GM18498 (cell line): ENCODE results near the gene FERD3L.

Experiments
- ATAC-seq: cut with Tn5 transposase; IDR thresholded peaks from one replicate; pipeline ENCODE4 v1.9.1; 2021; ENCODE audit warnings: mild to moderate bottlenecking, moderate library complexity; ENCODE audit not compliant: unreplicated experiment

Gene FERD3L

GRCh38 chr7:19117091-19117869, 27.9 kb downstream of the FERD3L start, which contains the start of gene TWIST1:
TSS of gene TWIST1 (minus strand) at chr7:19117636. CDS start at chr7:19117321, 315 bp downstream.
- ATAC-seq = peak; percentile 54

- peak; percentile 40 for ATAC-seq
These were observed 28.8 kb downstream of the FERD3L start for GRCh38 chr7:19116121-19117090.

- ATAC-seq = no peak
These were observed 30.7 kb downstream of the FERD3L start for GRCh38 chr7:19114551-19114855.

GRCh38 chr7:19113855-19114550, 31.2 kb downstream of the FERD3L start:
- no peak for ATAC-seq

GRCh38 chr7:19113002-19113350, 32.2 kb downstream of the FERD3L start:
- ATAC-seq = no peak

GRCh38 chr7:19112274-19113001, 32.8 kb downstream of the FERD3L start:
- ATAC-seq = no peak

- no peak for ATAC-seq
These were observed 33.5 kb downstream of the FERD3L start for GRCh38 chr7:19111474-19112273.

GRCh38 chr7:19110776-19111175, 34.4 kb downstream of the FERD3L start:
- ATAC-seq = no peak

GRCh38 chr7:19110026-19110730, 35.0 kb downstream of the FERD3L start:
- no peak for ATAC-seq

- ATAC-seq = no peak
These were observed 35.9 kb downstream of the FERD3L start for GRCh38 chr7:19109000-19109946.

- no peak for ATAC-seq
These were observed 37.7 kb downstream of the FERD3L start for GRCh38 chr7:19107356-19108146.

GRCh38 chr7:19107081-19107355, 38.2 kb downstream of the FERD3L start:
- ATAC-seq = no peak

- ATAC-seq = no peak
These were observed 38.8 kb downstream of the FERD3L start for GRCh38 chr7:19106241-19107080.

GRCh38 chr7:19105546-19105945, 39.7 kb downstream of the FERD3L start:
- ATAC-seq = no peak

GRCh38 chr7:19104811-19105210, 40.4 kb downstream of the FERD3L start:
- no peak for ATAC-seq

- no peak for ATAC-seq
These were observed 42.3 kb downstream of the FERD3L start for GRCh38 chr7:19102884-19103283.

- no peak for ATAC-seq
These were observed 43.3 kb downstream of the FERD3L start for GRCh38 chr7:19101909-19102308.
